ENCODE results near the gene NTPCR. TPM values are rescaled to one million over a fixed set of nuclear protein-coding genes. Genes with fewer than 3 reads are reported as not detected.

NTPCR gene
- total and polyA plus RNA-seq, 9 donors: 17.5 to 46.5 (median 37.6) TPM

DNA sequence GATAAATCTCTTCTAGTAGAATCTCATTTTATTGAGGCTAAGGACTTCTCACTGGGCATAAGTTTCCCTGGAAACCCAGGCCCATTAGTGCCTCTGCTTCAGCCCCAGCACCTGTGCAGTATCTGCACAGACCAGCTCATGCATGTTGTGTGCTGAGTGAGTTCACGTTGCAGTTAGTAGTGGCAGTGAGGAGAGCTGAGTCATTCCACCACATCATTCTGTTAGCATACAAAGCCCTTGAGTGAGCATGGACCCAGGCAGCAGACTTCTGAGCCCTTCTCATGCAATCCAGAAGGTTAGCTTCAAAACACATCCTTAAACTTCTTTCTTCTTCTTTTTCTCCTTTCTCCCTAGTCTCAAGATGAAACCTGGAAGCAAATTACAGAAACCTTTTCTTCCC lies 45.8 kb upstream of the NTPCR start:
- WGBS, 3 donors: 39 to 63% (median 41%) methylated on average over 1 of the region's 1 CpG

GRCh38 chr1:232905331-232906034 lies 44.9 kb upstream of the NTPCR start:
- H3K27me3 ChIP-seq: no peaks in the 10 kb centered on the region
- peaks cover 11% of the 10 kb centered on the region for H3K4me1 ChIP-seq (ENCODE audit: insufficient read depth)
- no peak for DNase-seq
- H3K27ac ChIP-seq: no peak overlapping the region
- intact Hi-C loops (cut with DNase I): no loop called here
- H3K9me3 ChIP-seq: no peaks in the 10 kb centered on the region
- TF ChIP-seq POLR2A (IDR thresholded peaks at IDR 0.05): no peak
- TF ChIP-seq CTCF (IDR thresholded peaks at IDR 0.05): no peak
- no peak for TF ChIP-seq EP300 (IDR thresholded peaks at IDR 0.05)
- 77 to 90% (median 85%) methylated on average over 4 of the region's 4 CpGs for WGBS, 3 donors
- H3K36me3 ChIP-seq: no peaks in the 10 kb centered on the region
- no peak overlapping the region for H3K4me3 ChIP-seq

More for the DNA sequence above, 45.8 kb upstream of the NTPCR start:
- DNase-seq: no peak
- no peak for TF ChIP-seq EP300 (IDR thresholded peaks at IDR 0.05)
- no peak for TF ChIP-seq POLR2A (IDR thresholded peaks at IDR 0.05)
- TF ChIP-seq CTCF (IDR thresholded peaks at IDR 0.05): no peak
- H3K4me1 ChIP-seq (ENCODE audit: insufficient read depth): peaks cover 11% of the 10 kb centered on the region
- no peaks in the 10 kb centered on the region for H3K9me3 ChIP-seq
- no peak overlapping the region for H3K4me3 ChIP-seq
- H3K36me3 ChIP-seq: no peaks in the 10 kb centered on the region
- no peaks in the 10 kb centered on the region for H3K27me3 ChIP-seq
- intact Hi-C loops (cut with DNase I): no loop called here
- H3K27ac ChIP-seq: no peak overlapping the region

GRCh38 chr1:232906441-232906840 lies 44.0 kb upstream of the NTPCR start:
- no peak overlapping the region for H3K27ac ChIP-seq
- DNase-seq: no peak
- intact Hi-C loops (cut with DNase I): no loop called here
- no peaks in the 10 kb centered on the region for H3K27me3 ChIP-seq
- no peaks in the 10 kb centered on the region for H3K36me3 ChIP-seq
- TF ChIP-seq POLR2A (IDR thresholded peaks at IDR 0.05) (no peak), CTCF (IDR thresholded peaks at IDR 0.05) (no peak), EP300 (IDR thresholded peaks at IDR 0.05) (no peak)
- H3K9me3 ChIP-seq: no peaks in the 10 kb centered on the region
- H3K4me1 ChIP-seq (ENCODE audit: insufficient read depth): peaks cover 7% of the 10 kb centered on the region
- H3K4me3 ChIP-seq: no peak overlapping the region
- 97 to 99% (median 98%) methylated on average over 6 of the region's 6 CpGs for WGBS, 3 donors

DNA sequence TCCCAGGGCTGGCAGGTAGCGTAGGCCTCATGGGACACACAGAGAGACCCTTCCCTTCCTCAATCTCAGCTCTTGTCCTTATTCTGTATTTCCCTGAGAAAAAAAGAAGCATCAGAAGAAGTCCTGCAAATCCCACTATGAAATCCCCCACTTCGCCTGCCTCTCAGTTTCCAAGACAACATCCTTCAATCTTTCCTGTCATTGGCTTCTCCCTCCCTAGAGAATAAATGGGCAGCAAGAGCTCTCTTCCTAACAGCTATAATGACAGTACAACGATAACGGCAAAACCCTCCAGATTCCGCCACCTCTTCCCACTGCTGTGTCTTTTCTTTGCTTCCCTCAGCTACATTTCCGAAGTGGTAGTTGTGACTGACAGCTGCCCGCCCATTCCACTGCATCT lies 41.6 kb upstream of the NTPCR start:
- H3K4me1 ChIP-seq (ENCODE audit: insufficient read depth): no peaks in the 10 kb centered on the region
- no peaks in the 10 kb centered on the region for H3K36me3 ChIP-seq
- TF ChIP-seq POLR2A (IDR thresholded peaks at IDR 0.05): no peak
- no peak for TF ChIP-seq EP300 (IDR thresholded peaks at IDR 0.05)
- TF ChIP-seq CTCF (IDR thresholded peaks at IDR 0.05): no peak
- 97% methylated on average over 7 of the region's 7 CpGs for WGBS, 3 donors
- intact Hi-C loops (cut with DNase I): no loop called here
- no peak overlapping the region for H3K4me3 ChIP-seq
- DNase-seq: no peak
- H3K9me3 ChIP-seq: no peaks in the 10 kb centered on the region
- no peak overlapping the region for H3K27ac ChIP-seq
- H3K27me3 ChIP-seq: no peaks in the 10 kb centered on the region
